Measurements from ENCODE around the gene THEM4. TPM values are rescaled to one million over a fixed set of nuclear protein-coding genes. Genes with fewer than 3 reads are reported as not detected.
"Not testable (repeated sequence)": the region's sequence is repeated elsewhere in the genome, so short reads cannot be mapped to it uniquely, and the experiment has no call there.

The THEM4 gene
- total RNA-seq, 1 donor from 2014 or later: 15.6 TPM

DNA sequence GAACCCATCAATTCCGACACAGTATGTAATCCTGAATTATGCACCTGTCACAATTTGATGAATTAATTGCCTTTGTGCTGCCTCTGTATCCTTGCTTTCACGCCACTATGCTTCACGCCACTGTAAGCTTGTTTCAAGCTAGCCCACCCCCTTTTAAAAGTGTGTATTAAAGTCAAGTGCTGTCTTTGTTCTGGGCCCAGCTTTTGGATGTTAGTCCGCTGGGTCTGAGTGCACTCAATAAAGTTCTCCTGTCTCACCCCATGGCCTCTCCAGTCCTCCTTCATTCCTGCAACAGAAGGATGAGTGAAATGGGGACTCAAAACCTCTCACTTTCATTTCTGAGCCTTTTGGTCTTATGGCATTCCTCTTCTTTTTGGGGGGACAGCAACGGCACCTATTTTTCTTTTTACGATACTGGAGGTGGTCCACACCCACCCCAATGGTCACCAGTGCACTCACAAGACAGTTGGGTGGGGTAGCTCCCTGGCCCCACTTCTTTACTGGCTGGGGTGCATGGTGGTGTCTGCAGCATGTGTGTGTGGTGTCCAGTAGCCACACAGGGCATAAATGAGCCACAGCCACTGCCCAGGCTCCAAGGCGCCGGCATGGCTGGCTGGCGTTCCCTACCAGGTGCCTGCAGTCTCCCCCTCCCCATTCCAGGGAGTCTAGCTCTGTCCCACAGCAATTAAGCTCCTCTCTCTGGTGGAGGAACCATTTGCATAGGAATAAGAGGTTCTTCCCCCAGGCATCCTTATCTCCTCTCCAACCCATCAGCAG lies 1.8 kb downstream of the THEM4 start:
- TF ChIP-seq, protein P1, sequence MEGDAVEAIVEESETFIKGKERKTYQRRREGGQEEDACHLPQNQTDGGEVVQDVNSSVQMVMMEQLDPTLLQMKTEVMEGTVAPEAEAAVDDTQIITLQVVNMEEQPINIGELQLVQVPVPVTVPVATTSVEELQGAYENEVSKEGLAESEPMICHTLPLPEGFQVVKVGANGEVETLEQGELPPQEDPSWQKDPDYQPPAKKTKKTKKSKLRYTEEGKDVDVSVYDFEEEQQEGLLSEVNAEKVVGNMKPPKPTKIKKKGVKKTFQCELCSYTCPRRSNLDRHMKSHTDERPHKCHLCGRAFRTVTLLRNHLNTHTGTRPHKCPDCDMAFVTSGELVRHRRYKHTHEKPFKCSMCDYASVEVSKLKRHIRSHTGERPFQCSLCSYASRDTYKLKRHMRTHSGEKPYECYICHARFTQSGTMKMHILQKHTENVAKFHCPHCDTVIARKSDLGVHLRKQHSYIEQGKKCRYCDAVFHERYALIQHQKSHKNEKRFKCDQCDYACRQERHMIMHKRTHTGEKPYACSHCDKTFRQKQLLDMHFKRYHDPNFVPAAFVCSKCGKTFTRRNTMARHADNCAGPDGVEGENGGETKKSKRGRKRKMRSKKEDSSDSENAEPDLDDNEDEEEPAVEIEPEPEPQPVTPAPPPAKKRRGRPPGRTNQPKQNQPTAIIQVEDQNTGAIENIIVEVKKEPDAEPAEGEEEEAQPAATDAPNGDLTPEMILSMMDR (conservative IDR thresholded peaks at IDR 0.05): no peak
- H3K27me3 Mint-ChIP-seq: no peaks in the 10 kb centered on the region
- peaks cover 14% of the 10 kb centered on the region for H3K4me1 Mint-ChIP-seq (ENCODE audit: unreplicated experiment)
- H3K9me3 Mint-ChIP-seq: peaks cover 8% of the 10 kb centered on the region
- no peak overlapping the region for H3K27ac Mint-ChIP-seq
- peak overlapping the region; percentile 87 for H3K4me3 Mint-ChIP-seq
- no peak for DNase-seq (ENCODE audit: extremely low spot score, unreplicated experiment)
- H3K36me3 Mint-ChIP-seq: peaks cover 27% of the 10 kb centered on the region

DNA sequence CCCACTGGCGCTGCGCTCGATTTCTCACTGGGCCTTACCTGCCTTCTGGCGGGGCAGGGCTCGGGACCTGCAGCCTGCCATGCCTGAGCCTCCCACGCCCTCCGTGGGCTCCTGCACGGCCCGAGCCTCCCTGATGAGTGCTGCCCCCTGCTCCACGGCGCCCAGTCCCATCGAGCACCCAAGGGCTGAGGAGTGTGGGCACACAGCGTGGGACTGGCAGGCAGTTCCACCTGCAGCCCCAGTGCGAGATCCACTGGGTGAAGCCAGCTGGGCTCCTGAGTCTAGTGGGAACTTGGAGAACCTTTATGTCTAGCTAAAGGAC lies 3.0 kb downstream of the THEM4 start:
- Mint-ChIP-seq H3K36me3 (peaks cover 35% of the 10 kb centered on the region), H3K9me3 (peaks cover 12% of the 10 kb centered on the region), H3K4me1 (ENCODE audit: unreplicated experiment) (peaks cover 14% of the 10 kb centered on the region)
- not testable (repeated sequence) for H3K27ac Mint-ChIP-seq; H3K4me3 Mint-ChIP-seq; DNase-seq (ENCODE audit: extremely low spot score, unreplicated experiment); H3K27me3 Mint-ChIP-seq

DNA sequence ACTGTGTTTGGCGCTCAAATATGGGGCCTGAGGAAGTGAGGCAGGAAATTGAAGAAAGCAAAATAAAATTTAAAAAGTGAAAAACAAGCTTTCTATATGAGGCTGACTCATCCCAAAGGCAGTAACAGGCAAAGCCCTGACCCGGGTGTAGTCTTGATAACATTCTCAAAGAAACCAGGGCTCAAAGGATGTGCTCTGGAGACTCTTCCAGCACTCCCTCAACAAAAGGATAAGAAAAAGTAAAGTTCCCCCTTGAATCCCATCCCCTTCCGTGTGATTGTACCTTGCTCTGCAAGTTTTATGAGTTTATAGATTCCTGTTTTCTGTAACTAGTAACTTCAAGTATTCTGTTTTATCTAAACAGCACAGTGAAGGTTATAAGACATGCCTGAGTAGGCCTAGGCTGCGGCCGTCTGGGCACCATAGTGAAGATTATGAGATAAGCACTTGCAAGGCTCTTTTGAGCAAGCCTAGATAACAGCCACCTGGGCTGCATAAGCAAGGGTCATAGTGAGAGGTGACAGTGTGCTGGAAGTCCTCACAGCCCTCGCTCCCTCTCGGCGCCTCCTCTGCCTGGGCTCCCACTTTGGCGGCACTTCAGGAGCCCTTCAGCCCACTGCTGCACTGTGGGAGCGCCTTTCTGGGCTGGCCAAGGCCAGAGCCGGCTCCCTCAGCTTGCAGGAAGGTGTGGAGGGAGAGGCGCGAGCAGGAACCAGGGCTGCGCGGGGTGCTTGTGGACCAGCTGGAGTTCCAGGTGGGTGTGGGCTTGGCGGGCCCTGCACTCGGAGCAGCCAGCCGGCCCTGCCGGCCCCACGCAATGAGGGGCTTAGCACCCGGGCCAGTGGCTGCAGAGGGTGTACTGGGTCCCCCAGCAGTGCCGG lies 3.6 kb downstream of the THEM4 start:
- not testable (repeated sequence) for DNase-seq (ENCODE audit: extremely low spot score, unreplicated experiment); H3K27me3 Mint-ChIP-seq
- Mint-ChIP-seq H3K4me3 (peak overlapping the region; percentile 34), H3K27ac (peak overlapping the region; percentile 24), H3K9me3 (peaks cover 12% of the 10 kb centered on the region), H3K36me3 (peaks cover 38% of the 10 kb centered on the region), H3K4me1 (ENCODE audit: unreplicated experiment) (peaks cover 14% of the 10 kb centered on the region)

DNA sequence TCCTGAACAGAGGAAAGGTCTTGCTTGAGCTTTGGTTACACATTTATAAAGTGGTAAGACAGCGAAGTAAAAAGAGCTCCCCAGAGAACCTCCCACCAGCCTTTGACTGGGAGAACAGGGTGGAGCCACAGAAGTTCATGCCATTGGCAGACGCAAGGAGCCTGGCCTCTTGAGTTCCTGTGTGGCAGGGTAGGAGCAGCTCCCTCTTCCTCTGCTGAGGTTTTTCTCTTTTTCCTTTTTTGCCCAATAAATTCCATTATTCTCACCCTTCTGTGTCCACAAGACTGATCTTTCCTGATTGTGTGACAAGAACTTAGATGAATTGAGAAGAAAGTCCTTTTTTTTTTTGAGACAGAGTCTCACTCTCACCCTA lies 4.3 kb downstream of the THEM4 start:
- no peak overlapping the region for H3K4me3 Mint-ChIP-seq
- peaks cover 14% of the 10 kb centered on the region for H3K4me1 Mint-ChIP-seq (ENCODE audit: unreplicated experiment)
- peaks cover 42% of the 10 kb centered on the region for H3K36me3 Mint-ChIP-seq
- no peak for DNase-seq (ENCODE audit: extremely low spot score, unreplicated experiment)
- peaks cover 17% of the 10 kb centered on the region for H3K9me3 Mint-ChIP-seq
- TF ChIP-seq, protein P1 (conservative IDR thresholded peaks at IDR 0.05): no peak
- H3K27me3 Mint-ChIP-seq: no peaks in the 10 kb centered on the region
- peak overlapping the region; percentile 24 for H3K27ac Mint-ChIP-seq

DNA sequence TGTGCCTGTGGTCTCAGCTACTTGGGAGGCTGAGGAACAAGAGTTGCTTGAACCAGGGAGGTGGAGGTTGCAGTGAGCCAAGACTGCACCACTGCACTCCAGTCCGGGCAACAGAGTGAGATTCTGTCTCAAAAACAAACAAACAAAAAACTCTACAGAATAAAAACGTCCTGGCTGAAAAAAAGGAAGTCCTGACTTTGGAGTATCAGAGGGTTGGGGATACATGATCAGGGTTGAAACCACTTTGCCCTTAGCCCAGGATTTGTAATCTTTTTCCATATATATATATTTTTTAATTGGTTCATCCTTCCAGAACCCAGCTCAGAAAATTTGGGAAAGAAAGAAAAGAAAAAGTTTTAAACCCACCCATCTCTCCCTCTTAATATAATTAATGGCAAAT lies 6.5 kb downstream of the THEM4 start:
- Mint-ChIP-seq H3K36me3 (peaks cover 45% of the 10 kb centered on the region), H3K27ac (no peak overlapping the region), H3K4me1 (ENCODE audit: unreplicated experiment) (peaks cover 7% of the 10 kb centered on the region), H3K4me3 (no peak overlapping the region), H3K27me3 (no peaks in the 10 kb centered on the region), H3K9me3 (peaks cover 23% of the 10 kb centered on the region)
- no peak for DNase-seq (ENCODE audit: extremely low spot score, unreplicated experiment)
- TF ChIP-seq, protein P1 (conservative IDR thresholded peaks at IDR 0.05): no peak

DNA sequence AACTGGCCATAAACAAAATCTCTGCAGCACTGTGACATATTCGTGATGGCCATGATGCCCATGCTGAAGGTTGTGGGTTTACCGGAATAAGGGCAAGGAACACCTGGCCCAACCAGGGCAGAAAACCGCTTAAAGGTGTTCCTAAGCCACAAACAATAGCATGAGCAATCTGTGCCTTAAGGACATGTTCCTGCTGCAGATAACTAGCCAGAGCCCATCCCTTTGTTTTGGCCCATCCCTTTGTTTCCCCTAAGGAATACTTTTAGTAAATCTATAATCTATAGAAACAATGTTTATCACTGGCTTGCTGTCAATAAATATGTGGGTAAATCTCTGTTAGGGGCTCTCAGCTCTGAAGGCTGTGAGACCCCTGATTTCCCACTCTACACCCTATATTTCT lies 8.5 kb downstream of the THEM4 start:
- H3K27me3 Mint-ChIP-seq; H3K4me1 Mint-ChIP-seq (ENCODE audit: unreplicated experiment); DNase-seq (ENCODE audit: extremely low spot score, unreplicated experiment); H3K27ac Mint-ChIP-seq; H3K4me3 Mint-ChIP-seq: not testable (repeated sequence)
- Mint-ChIP-seq H3K36me3 (peaks cover 36% of the 10 kb centered on the region), H3K9me3 (peaks cover 15% of the 10 kb centered on the region)

DNA sequence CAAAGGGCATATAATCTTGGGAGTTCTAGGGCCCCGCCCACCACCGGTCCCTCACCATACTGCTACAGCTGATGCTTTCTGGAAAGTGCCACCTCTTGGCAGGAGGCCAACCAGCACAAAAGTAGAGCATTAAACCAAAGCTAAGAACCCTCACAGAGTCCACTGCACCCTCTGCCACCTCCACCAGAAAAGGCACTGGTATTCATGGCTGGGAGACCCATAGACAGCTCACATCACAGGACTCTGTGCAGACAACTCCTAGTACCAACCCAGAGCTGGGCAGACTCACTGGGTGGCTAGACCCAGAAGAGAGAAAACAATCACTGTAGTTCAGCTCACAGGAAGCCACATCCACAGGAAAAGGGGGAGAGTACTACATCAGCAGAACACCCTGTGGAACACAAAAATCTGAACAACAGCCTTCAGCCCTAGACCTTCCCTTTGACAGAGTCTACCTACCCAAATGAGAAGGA lies 10.8 kb downstream of the THEM4 start:
- Mint-ChIP-seq H3K4me3 (no peak overlapping the region), H3K9me3 (peaks cover 15% of the 10 kb centered on the region), H3K36me3 (peaks cover 23% of the 10 kb centered on the region), H3K27me3 (no peaks in the 10 kb centered on the region), H3K27ac (no peak overlapping the region), H3K4me1 (ENCODE audit: unreplicated experiment) (no peaks in the 10 kb centered on the region)
- DNase-seq (ENCODE audit: extremely low spot score, unreplicated experiment): no peak
- TF ChIP-seq, protein P1 (conservative IDR thresholded peaks at IDR 0.05): no peak
